Neural cell (in vitro differentiated cells): ENCODE measurements around the gene SPAAR. TPM values are rescaled to one million over a fixed set of nuclear protein-coding genes. Genes with fewer than 3 reads are reported as not detected.

Experiments
- H2AFZ ChIP-seq: fragments of 200-600, 300-800 bp; sonication (generic), shearing (Covaris generic); 2 replicates; pipeline ENCODE4 v1.6.0; 2014; ENCODE audit warnings: low read depth, mild to moderate bottlenecking, antibody characterized with exemption, low read length, moderate library complexity
- H3F3A ChIP-seq: fragments of 200-600 bp; shearing (Covaris generic); 2 replicates; pipeline ENCODE4 v1.6.1; 2016; ENCODE audit warnings: mild to moderate bottlenecking, moderate library complexity, mixed read lengths, antibody characterized with exemption, low read length; ENCODE audit not compliant: insufficient read depth, poor library complexity, severe bottlenecking
- H3K27ac ChIP-seq: fragments of 200-600, 300-800 bp; sonication (generic), shearing (Covaris generic); 2 replicates; pipeline ENCODE4 v1.5.1; 2014; ENCODE audit warnings: mild to moderate bottlenecking, low read length, moderate library complexity
- H3K27me3 ChIP-seq: fragments of 300-800, 200-600 bp; sonication (generic), shearing (Covaris generic); 2 replicates; pipeline ENCODE4 v1.6.0; 2014; ENCODE audit warnings: mild to moderate bottlenecking, low read depth, low read length, moderate library complexity; ENCODE audit not compliant: insufficient read depth
- H3K36me3 ChIP-seq: fragments of 300-800, 200-600 bp; sonication (generic), shearing (Covaris generic); 2 replicates; pipeline ENCODE4 v1.5.1; 2014; ENCODE audit warnings: mild to moderate bottlenecking, antibody characterized with exemption, low read length, moderate library complexity; ENCODE audit not compliant: insufficient read depth
- H3K4me2 ChIP-seq: fragments of 300-800, 200-600 bp; sonication (generic), shearing (Covaris generic); 2 replicates; pipeline ENCODE4 v1.6.0; 2014; ENCODE audit warnings: mild to moderate bottlenecking, low read length
- H3K4me3 ChIP-seq: fragments of 300-800, 200-600 bp; sonication (generic), shearing (Covaris generic); 2 replicates; pipeline ENCODE4 v1.5.1; 2014; ENCODE audit warnings: mild to moderate bottlenecking, low read length, moderate library complexity
- H3K79me2 ChIP-seq: fragments of 200-600 bp; shearing (Covaris generic); replicated peaks from 2 replicates; pipeline ENCODE4 v1.6.0; 2014; ENCODE audit warnings: mild to moderate bottlenecking, low read length, moderate library complexity; ENCODE audit not compliant: insufficient read depth
- H3K9ac ChIP-seq: fragments of 300-800, 200-600 bp; sonication (generic), shearing (Covaris generic); 2 replicates; pipeline ENCODE4 v1.6.1; 2016; ENCODE audit warnings: mild to moderate bottlenecking, low read length, mixed read lengths
- H3K9me2 ChIP-seq: fragments of 200-600 bp; shearing (Covaris generic); 2 replicates; pipeline ENCODE4 v1.6.1; 2016; ENCODE audit warnings: mild to moderate bottlenecking, low read length, mixed read lengths; ENCODE audit not compliant: insufficient read depth
- H3K9me3 ChIP-seq: fragments of 200-600, 300-800 bp; sonication (generic), shearing (Covaris generic); 2 replicates; pipeline ENCODE4 v1.6.1; 2016; ENCODE audit warnings: mild to moderate bottlenecking, mixed run types, low read length, moderate library complexity, mixed read lengths
- H4K20me1 ChIP-seq: fragments of 200-600 bp; shearing (Covaris generic); 2 replicates; pipeline ENCODE4 v1.6.1; 2016; ENCODE audit warnings: mild to moderate bottlenecking, mixed run types; ENCODE audit not compliant: insufficient read depth
- CTCF ChIP-seq: fragments of 450-650 bp; IDR thresholded peaks from 2 replicates; pipeline ENCODE4 v1.5.1; 2014; ENCODE audit warnings: antibody characterized with exemption, mild to moderate bottlenecking, moderate library complexity; ENCODE audit not compliant: poor library complexity, severe bottlenecking
- EP300 ChIP-seq: fragments of 450-650 bp; conservative IDR thresholded peaks from 2 replicates; pipeline ENCODE4 v1.6.1; 2014; ENCODE audit warnings: antibody characterized with exemption, mild to moderate bottlenecking, moderate library complexity; ENCODE audit not compliant: poor library complexity, severe bottlenecking
- EZH2 ChIP-seq: fragments of 200-600, 300-800 bp; shearing (Covaris generic), sonication (generic); IDR thresholded peaks from 2 replicates; pipeline ENCODE4 v1.6.1; 2014; ENCODE audit warnings: antibody characterized with exemption, low read length, borderline replicate concordance, mild to moderate bottlenecking; ENCODE audit not compliant: insufficient read depth, poor library complexity, severe bottlenecking
- MXI1 ChIP-seq: fragments of 450-650 bp; conservative IDR thresholded peaks from 2 replicates; pipeline ENCODE4 v1.6.1; 2014; ENCODE audit warnings: antibody characterized with exemption, mild to moderate bottlenecking; ENCODE audit not compliant: poor library complexity, severe bottlenecking
- POLR2AphosphoS5 ChIP-seq: IDR thresholded peaks from 2 replicates; pipeline ENCODE4 v1.6.1; 2012
- RAD21 ChIP-seq: fragments of 450-650 bp; conservative IDR thresholded peaks from 2 replicates; pipeline ENCODE4 v1.6.1; 2014; ENCODE audit warnings: antibody characterized with exemption, mild to moderate bottlenecking, moderate library complexity
- REST ChIP-seq: IDR thresholded peaks from 2 replicates; pipeline ENCODE4 v1.6.1; 2012; ENCODE audit warnings: borderline replicate concordance
- SMC3 ChIP-seq: fragments of 450-650 bp; conservative IDR thresholded peaks from 2 replicates; pipeline ENCODE4 v1.6.1; 2014; ENCODE audit warnings: antibody characterized with exemption, mild to moderate bottlenecking, moderate library complexity; ENCODE audit not compliant: poor library complexity
- TAF1 ChIP-seq: IDR thresholded peaks from 2 replicates; pipeline ENCODE4 v1.6.1; 2012; ENCODE audit warnings: low read depth
- polyA plus RNA-seq: library from polyadenylated mRNA; depleted of rRNA; stranded (reverse); fragments of >200 nt; gene quantifications from 2 replicates; pipeline ENCODE4 v1.2.3, GENCODE V29; 2014

The SPAAR gene
- polyA plus RNA-seq, 1 donor from 2014 or later = 0.35 TPM

GRCh38 chr9:35870351-35870923 lies 38.9 kb upstream of the SPAAR start, which contains the start of gene OR13J1:
Gene OR13J1, minus strand, starts transcription at chr9:35870401. Its CDS starts 0 bp downstream, at chr9:35870401.
- H3K9me3 ChIP-seq = no peaks in the 10 kb centered on the region
- H2AFZ ChIP-seq = no peak within 1 kb of the TSS
- H3K27ac ChIP-seq = no peak within 1 kb of the TSS
- H3K4me2 ChIP-seq = no peak within 1 kb of the TSS
- no peak for TF ChIP-seq REST
- TF ChIP-seq EZH2 = no peak
- no peak for TF ChIP-seq EP300
- TF ChIP-seq SMC3 = no peak
- TF ChIP-seq MXI1 = no peak
- no peak for TF ChIP-seq POLR2AphosphoS5
- TF ChIP-seq RAD21 = no peak
- TF ChIP-seq CTCF = no peak
- no peak for TF ChIP-seq TAF1
- H3K36me3 ChIP-seq = no peaks in the 10 kb centered on the region
- no peaks in the 10 kb centered on the region for H3K27me3 ChIP-seq
- H3K79me2 ChIP-seq = no peaks in the 10 kb centered on the region
- no peaks in the 10 kb centered on the region for H4K20me1 ChIP-seq
- no peaks in the 10 kb centered on the region for H3F3A ChIP-seq
- no peak within 1 kb of the TSS for H3K4me3 ChIP-seq
- H3K9ac ChIP-seq = no peak within 1 kb of the TSS
- H3K9me2 ChIP-seq = no peaks in the 10 kb centered on the region

GRCh38 chr9:35871545-35871944 lies 37.7 kb upstream of the SPAAR start:
- no peaks in the 10 kb centered on the region for H3F3A ChIP-seq
- H3K27me3 ChIP-seq = no peaks in the 10 kb centered on the region
- no peak overlapping the region for H3K4me3 ChIP-seq
- H3K9me2 ChIP-seq = no peaks in the 10 kb centered on the region
- no peak overlapping the region for H3K4me2 ChIP-seq
- no peak overlapping the region for H2AFZ ChIP-seq
- no peaks in the 10 kb centered on the region for H3K36me3 ChIP-seq
- no peak for TF ChIP-seq SMC3
- no peak for TF ChIP-seq EP300
- TF ChIP-seq REST = no peak
- TF ChIP-seq CTCF = no peak
- H3K9ac ChIP-seq = no peak overlapping the region
- H3K9me3 ChIP-seq = no peaks in the 10 kb centered on the region
- H4K20me1 ChIP-seq = no peaks in the 10 kb centered on the region
- H3K79me2 ChIP-seq = no peaks in the 10 kb centered on the region
- no peak overlapping the region for H3K27ac ChIP-seq
